GM19397 (cell line): Measurements from ENCODE around the gene CLMP.

Experiments used
- ATAC-seq: cut with Tn5 transposase; IDR thresholded peaks from one replicate; pipeline ENCODE4 v1.9.1; 2021; ENCODE audit warnings: mild to moderate bottlenecking, moderate library complexity; ENCODE audit not compliant: unreplicated experiment

The CLMP gene

GRCh38 chr11:123194337-123195187 is 486 bp downstream of the CLMP start:
- ATAC-seq = no peak

GRCh38 chr11:123193742-123194141 is 1.3 kb downstream of the CLMP start:
- no peak for ATAC-seq

GRCh38 chr11:123191939-123192338 is 3.1 kb downstream of the CLMP start:
- ATAC-seq = no peak

GRCh38 chr11:123190518-123190917 is 4.5 kb downstream of the CLMP start:
- no peak for ATAC-seq

GRCh38 chr11:123188508-123189165 is 6.4 kb downstream of the CLMP start:
- no peak for ATAC-seq

GRCh38 chr11:123187665-123188507 is 7.2 kb downstream of the CLMP start:
- no peak for ATAC-seq

- no peak for ATAC-seq
Measured at GRCh38 chr11:123187248-123187647, 7.8 kb downstream of the CLMP start.

- no peak for ATAC-seq
Measured at GRCh38 chr11:123186286-123186685, 8.8 kb downstream of the CLMP start.

- no peak for ATAC-seq
Measured at GRCh38 chr11:123185326-123185725, 9.7 kb downstream of the CLMP start.

GRCh38 chr11:123184531-123184930 is 10.5 kb downstream of the CLMP start:
- no peak for ATAC-seq

GRCh38 chr11:123183391-123184099 is 11.5 kb downstream of the CLMP start:
- ATAC-seq = no peak

GRCh38 chr11:123181767-123182500 is 13.1 kb downstream of the CLMP start:
- ATAC-seq = no peak

GRCh38 chr11:123181075-123181474 is 14.0 kb downstream of the CLMP start:
- ATAC-seq = no peak

GRCh38 chr11:123180574-123180973 is 14.5 kb downstream of the CLMP start:
- ATAC-seq = no peak

- no peak for ATAC-seq
Measured at GRCh38 chr11:123180166-123180565, 14.9 kb downstream of the CLMP start.

- ATAC-seq = no peak
Measured at GRCh38 chr11:123179586-123179985, 15.5 kb downstream of the CLMP start.

GRCh38 chr11:123178186-123178585 is 16.9 kb downstream of the CLMP start:
- no peak for ATAC-seq

GRCh38 chr11:123176785-123177184 is 18.3 kb downstream of the CLMP start:
- ATAC-seq = no peak

GRCh38 chr11:123174196-123175183 is 20.6 kb downstream of the CLMP start:
- no peak for ATAC-seq
